ENCODE results near the gene IRAK3. TPM values are rescaled to one million over a fixed set of nuclear protein-coding genes. Genes with fewer than 3 reads are reported as not detected.

Gene IRAK3
- total RNA-seq, 1 donor, result 3.6 TPM

DNA sequence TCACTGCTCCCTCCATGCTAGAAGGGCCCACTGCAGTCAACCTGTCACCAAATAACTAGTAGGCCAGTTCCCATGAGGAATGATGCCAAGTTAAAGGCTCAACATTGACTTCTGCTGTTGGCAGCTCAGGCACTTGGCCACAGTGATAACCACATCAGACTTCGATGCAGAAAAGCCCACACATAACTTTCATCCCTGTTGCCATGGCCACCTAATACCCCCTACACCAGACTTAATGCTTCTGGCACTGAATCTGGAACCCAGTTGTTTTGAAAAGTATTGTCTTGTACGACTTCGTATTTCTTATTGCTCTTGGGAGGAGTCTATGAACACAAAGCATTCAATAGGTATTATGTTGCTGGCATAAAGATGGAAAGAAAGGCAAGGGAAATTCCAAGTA is 69.0 kb downstream of the IRAK3 start:
- Histone ChIP-seq H3K27me3 (ENCODE audit: insufficient read depth, low read length) (peaks cover 2% of the 10 kb centered on the region), H4K20me1 (ENCODE audit: insufficient read depth, low read length) (no peaks in the 10 kb centered on the region), H3K4me1 (ENCODE audit: insufficient read depth, low read length) (no peaks in the 10 kb centered on the region), H3K4me3 (ENCODE audit: insufficient read depth, low read length) (no peak overlapping the region), H3K79me2 (ENCODE audit: insufficient read depth, low read length) (no peaks in the 10 kb centered on the region), H3K36me3 (ENCODE audit: insufficient read depth, low read length) (no peaks in the 10 kb centered on the region), H3K9me3 (ENCODE audit: low read depth, low read length) (no peaks in the 10 kb centered on the region), H3K27ac (ENCODE audit: low read depth, low read length) (no peak overlapping the region), H2AFZ (ENCODE audit: low read length) (no peak overlapping the region), H3K4me2 (ENCODE audit: insufficient read depth, low read length) (no peak overlapping the region)
- no peak for DNase-seq (ENCODE audit: insufficient read length, low spot score, missing footprints)
- TF ChIP-seq, protein P1, sequence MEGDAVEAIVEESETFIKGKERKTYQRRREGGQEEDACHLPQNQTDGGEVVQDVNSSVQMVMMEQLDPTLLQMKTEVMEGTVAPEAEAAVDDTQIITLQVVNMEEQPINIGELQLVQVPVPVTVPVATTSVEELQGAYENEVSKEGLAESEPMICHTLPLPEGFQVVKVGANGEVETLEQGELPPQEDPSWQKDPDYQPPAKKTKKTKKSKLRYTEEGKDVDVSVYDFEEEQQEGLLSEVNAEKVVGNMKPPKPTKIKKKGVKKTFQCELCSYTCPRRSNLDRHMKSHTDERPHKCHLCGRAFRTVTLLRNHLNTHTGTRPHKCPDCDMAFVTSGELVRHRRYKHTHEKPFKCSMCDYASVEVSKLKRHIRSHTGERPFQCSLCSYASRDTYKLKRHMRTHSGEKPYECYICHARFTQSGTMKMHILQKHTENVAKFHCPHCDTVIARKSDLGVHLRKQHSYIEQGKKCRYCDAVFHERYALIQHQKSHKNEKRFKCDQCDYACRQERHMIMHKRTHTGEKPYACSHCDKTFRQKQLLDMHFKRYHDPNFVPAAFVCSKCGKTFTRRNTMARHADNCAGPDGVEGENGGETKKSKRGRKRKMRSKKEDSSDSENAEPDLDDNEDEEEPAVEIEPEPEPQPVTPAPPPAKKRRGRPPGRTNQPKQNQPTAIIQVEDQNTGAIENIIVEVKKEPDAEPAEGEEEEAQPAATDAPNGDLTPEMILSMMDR (IDR thresholded peaks at IDR 0.05; ENCODE audit: extremely low read depth, low read depth, low read length), result no peak

- Histone ChIP-seq H3K9me3 (ENCODE audit: low read depth, low read length) (no peaks in the 10 kb centered on the region), H4K20me1 (ENCODE audit: insufficient read depth, low read length) (no peaks in the 10 kb centered on the region), H3K79me2 (ENCODE audit: insufficient read depth, low read length) (no peaks in the 10 kb centered on the region), H3K27ac (ENCODE audit: low read depth, low read length) (no peak overlapping the region), H3K36me3 (ENCODE audit: insufficient read depth, low read length) (no peaks in the 10 kb centered on the region), H3K4me1 (ENCODE audit: insufficient read depth, low read length) (no peaks in the 10 kb centered on the region), H3K4me2 (ENCODE audit: insufficient read depth, low read length) (no peak overlapping the region), H3K27me3 (ENCODE audit: insufficient read depth, low read length) (peaks cover 8% of the 10 kb centered on the region), H2AFZ (ENCODE audit: low read length) (no peak overlapping the region), H3K4me3 (ENCODE audit: insufficient read depth, low read length) (no peak overlapping the region)
- no peak for DNase-seq (ENCODE audit: insufficient read length, low spot score, missing footprints)
- TF ChIP-seq, protein P1 (IDR thresholded peaks at IDR 0.05; ENCODE audit: extremely low read depth, low read depth, low read length), result no peak
These were observed 73.7 kb downstream of the IRAK3 start for GRCh38 chr12:66262737-66263136.

DNA sequence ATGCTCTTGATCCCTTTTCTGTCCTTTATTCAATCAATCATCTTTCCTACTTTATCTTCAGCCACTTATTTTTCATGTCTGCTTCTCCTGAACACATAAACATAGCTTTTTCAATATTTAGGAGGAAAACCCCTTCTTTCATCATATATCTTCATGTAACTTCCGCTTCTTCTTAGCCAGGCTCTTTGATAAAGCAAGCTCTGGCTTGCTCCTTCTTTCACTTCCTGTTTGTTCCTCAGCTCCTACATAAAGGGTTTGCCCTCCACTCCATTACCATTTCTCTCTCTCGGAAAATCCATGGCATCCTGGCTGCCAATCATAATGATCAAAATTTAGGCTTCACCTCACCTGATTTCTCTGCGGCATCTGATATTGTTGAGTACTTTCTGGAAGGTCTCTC is 79.5 kb downstream of the IRAK3 start:
- DNase-seq (ENCODE audit: insufficient read length, low spot score, missing footprints), result no peak
- TF ChIP-seq, protein P1 (IDR thresholded peaks at IDR 0.05; ENCODE audit: extremely low read depth, low read depth, low read length), result no peak

DNA sequence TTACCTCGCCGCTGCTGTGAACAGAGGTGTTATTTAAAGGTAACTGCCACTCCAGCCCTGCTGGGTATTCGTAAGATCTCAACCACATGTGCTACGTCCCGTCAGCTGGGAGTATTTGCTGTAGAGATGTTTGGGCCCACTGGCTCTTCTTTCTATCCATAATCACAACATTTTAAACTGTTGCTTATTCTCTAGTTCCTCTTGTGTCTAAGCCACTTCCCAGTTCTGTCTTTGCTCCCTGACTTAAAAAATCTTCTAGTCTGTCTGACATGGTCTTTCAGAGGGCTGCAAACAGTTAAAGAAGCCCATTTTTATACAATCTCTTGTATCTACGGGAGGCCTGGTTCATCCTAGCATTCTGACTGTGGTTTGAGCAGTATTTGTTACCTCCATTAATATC is 80.1 kb downstream of the IRAK3 start:
- no peaks in the 10 kb centered on the region for H3K79me2 ChIP-seq (ENCODE audit: insufficient read depth, low read length)
- H3K4me2 ChIP-seq (ENCODE audit: insufficient read depth, low read length), result no peak overlapping the region
- no peaks in the 10 kb centered on the region for H3K36me3 ChIP-seq (ENCODE audit: insufficient read depth, low read length)

More for the DNA sequence above, 79.5 kb downstream of the IRAK3 start:
- no peak overlapping the region for H3K27ac ChIP-seq (ENCODE audit: low read depth, low read length)
- H2AFZ ChIP-seq (ENCODE audit: low read length), result peak overlapping the region; percentile 6
- no peak overlapping the region for H3K4me3 ChIP-seq (ENCODE audit: insufficient read depth, low read length)
- no peak overlapping the region for H3K4me2 ChIP-seq (ENCODE audit: insufficient read depth, low read length)
- H3K36me3 ChIP-seq (ENCODE audit: insufficient read depth, low read length), result no peaks in the 10 kb centered on the region
- no peaks in the 10 kb centered on the region for H3K79me2 ChIP-seq (ENCODE audit: insufficient read depth, low read length)
- peaks cover 18% of the 10 kb centered on the region for H3K27me3 ChIP-seq (ENCODE audit: insufficient read depth, low read length)
- no peaks in the 10 kb centered on the region for H3K4me1 ChIP-seq (ENCODE audit: insufficient read depth, low read length)
- no peaks in the 10 kb centered on the region for H3K9me3 ChIP-seq (ENCODE audit: low read depth, low read length)
- H4K20me1 ChIP-seq (ENCODE audit: insufficient read depth, low read length), result no peaks in the 10 kb centered on the region

More for the DNA sequence above, 80.1 kb downstream of the IRAK3 start:
- Histone ChIP-seq H3K4me1 (ENCODE audit: insufficient read depth, low read length) (no peaks in the 10 kb centered on the region), H3K27me3 (ENCODE audit: insufficient read depth, low read length) (peaks cover 18% of the 10 kb centered on the region), H4K20me1 (ENCODE audit: insufficient read depth, low read length) (no peaks in the 10 kb centered on the region), H2AFZ (ENCODE audit: low read length) (no peak overlapping the region), H3K4me3 (ENCODE audit: insufficient read depth, low read length) (no peak overlapping the region), H3K9me3 (ENCODE audit: low read depth, low read length) (no peaks in the 10 kb centered on the region), H3K27ac (ENCODE audit: low read depth, low read length) (no peak overlapping the region)
- TF ChIP-seq, protein P1 (IDR thresholded peaks at IDR 0.05; ENCODE audit: extremely low read depth, low read depth, low read length), result no peak
- no peak for DNase-seq (ENCODE audit: insufficient read length, low spot score, missing footprints)

Measured in osteoblast (primary cell).